B cell (primary cell): ENCODE data around the gene OSBP2.

Experiments used
- CTCF ChIP-seq: fragments of 200-600 bp; IDR thresholded peaks from one replicate; pipeline ENCODE4 v1.8.0; 2022; ENCODE audit warnings: antibody characterized with exemption, mild to moderate bottlenecking
- EZH2 ChIP-seq: IDR thresholded peaks from 2 replicates; pipeline ENCODE4 v1.6.1; 2012; ENCODE audit warnings: borderline replicate concordance, low read depth, mild to moderate bottlenecking, moderate library complexity, low read length; ENCODE audit not compliant: insufficient read depth, poor library complexity, severe bottlenecking

GRCh38 chr22:30948930-30949342 is 254.3 kb downstream of the OSBP2 start:
- no peak for TF ChIP-seq CTCF
- no peak for TF ChIP-seq EZH2
